HG02938 (cell line): ENCODE data around the gene CELA3B.
"Not testable (repeated sequence)": the region's sequence is repeated elsewhere in the genome, so short reads cannot be mapped to it uniquely, and the experiment has no call there.

Experiments
- ATAC-seq: cut with Tn5 transposase; IDR thresholded peaks from one replicate; pipeline ENCODE4 v1.9.1; 2021; ENCODE audit warnings: mild to moderate bottlenecking, moderate library complexity; ENCODE audit not compliant: unreplicated experiment

CELA3B gene

DNA sequence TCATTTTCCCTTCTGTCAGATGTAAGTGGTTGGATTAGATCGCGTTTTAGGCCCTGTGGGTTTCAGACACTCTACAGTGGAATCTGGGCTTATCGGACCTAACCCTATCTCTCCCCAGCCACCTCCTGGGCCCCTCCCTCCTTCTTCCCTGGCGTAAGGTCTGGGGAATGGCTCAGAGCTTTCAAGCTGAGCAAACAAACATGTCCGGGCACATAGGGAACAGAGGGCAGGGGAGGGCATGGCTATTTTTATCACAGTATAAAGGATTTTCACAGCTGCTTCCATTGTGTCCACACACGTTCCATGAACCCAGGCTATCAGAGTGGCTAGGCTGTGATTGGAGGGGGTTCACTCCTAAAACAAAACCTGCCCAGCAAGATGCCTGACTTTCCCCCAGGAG is 2.1 kb upstream of the CELA3B start:
- ATAC-seq: not testable (repeated sequence)

DNA sequence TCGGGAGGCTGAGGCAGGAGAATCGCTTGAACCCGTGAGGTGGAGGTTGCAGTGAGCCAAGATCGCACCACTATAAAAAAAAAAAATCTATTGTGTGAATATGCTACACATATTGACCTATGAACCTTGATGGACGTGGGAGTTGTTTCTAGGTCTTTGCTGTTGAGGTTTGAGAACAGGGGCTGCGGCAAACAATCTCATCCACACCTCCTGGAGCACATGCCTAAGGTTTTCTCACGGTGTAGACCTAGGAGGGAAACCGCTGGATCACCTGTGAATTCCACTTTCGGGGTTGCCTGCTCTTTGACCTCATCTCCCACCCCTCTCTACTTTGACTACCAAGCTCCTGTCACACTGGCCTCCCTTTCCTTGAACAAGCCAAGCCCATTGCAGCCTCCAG is 1.5 kb upstream of the CELA3B start:
- not testable (repeated sequence) for ATAC-seq

GRCh38 chr1:21978209-21978608 is 1.4 kb downstream of the CELA3B start:
- not testable (repeated sequence) for ATAC-seq

- not testable (repeated sequence) for ATAC-seq
These were observed 3.8 kb downstream of the CELA3B start for GRCh38 chr1:21980515-21981220.

DNA sequence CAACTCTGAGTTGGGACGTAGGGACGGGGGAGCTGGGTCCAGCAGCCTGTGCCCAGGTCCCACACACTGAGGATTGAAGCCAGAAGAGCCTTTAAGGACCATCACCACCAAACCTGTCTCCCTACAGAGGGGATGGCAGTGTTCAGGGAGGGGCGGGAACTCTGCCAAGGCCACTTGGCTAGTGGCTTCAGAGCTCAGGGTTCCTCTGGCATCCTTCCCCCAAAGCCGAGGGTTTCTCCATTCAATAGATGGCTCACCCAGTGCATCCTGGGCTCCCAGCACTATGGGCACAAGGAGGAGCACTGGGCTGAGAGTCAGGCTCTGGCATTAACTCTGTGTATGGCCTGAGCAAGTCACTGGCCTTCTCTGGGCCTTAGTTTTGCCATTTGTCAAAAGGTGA is 4.4 kb downstream of the CELA3B start:
- ATAC-seq: not testable (repeated sequence)

GRCh38 chr1:21982122-21982521 is 5.3 kb downstream of the CELA3B start:
- not testable (repeated sequence) for ATAC-seq

DNA sequence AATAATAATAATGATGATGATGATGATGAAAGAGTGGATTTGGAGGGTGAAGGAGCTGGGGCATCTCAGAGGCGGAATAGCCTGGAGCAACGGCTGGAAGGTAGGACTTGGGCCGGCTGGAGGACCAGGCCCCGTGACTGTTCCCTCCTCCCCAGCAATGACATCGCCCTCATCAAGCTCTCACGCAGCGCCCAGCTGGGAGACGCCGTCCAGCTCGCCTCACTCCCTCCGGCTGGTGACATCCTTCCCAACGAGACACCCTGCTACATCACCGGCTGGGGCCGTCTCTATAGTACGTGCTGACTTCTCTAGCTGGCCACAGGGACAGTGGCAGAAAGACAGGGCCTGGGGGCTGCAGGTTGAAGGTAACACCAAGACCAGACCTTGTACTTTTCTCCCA is 6.7 kb downstream of the CELA3B start:
- not testable (repeated sequence) for ATAC-seq

DNA sequence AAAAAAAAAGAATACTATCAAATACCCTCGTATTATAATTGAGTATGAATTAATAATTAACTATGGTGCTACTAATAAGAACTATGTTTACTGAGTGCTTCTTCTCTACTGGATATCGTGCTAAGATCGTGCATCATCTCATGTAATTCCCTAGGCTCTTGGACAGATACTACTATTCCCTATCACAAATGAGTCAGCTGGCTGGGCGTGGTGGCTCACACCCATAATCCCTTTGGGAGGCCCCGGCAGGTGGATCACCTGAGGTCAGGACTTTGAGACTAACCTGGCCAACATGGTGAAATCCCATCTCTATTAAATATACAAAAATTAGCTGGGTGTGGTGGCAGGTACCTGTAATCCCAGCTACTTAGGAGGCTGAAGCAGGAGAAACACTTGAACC is 9.1 kb downstream of the CELA3B start:
- ATAC-seq: not testable (repeated sequence)

- not testable (repeated sequence) for ATAC-seq
These were observed 9.6 kb downstream of the CELA3B start for GRCh38 chr1:21986386-21986785.

GRCh38 chr1:21989672-21990393 is 13.0 kb downstream of the CELA3B start:
- not testable (repeated sequence) for ATAC-seq

- not testable (repeated sequence) for ATAC-seq
These were observed 15.4 kb downstream of the CELA3B start for GRCh38 chr1:21992186-21992585.

- ATAC-seq: not testable (repeated sequence)
These were observed 17.9 kb downstream of the CELA3B start for GRCh38 chr1:21994716-21995115.

DNA sequence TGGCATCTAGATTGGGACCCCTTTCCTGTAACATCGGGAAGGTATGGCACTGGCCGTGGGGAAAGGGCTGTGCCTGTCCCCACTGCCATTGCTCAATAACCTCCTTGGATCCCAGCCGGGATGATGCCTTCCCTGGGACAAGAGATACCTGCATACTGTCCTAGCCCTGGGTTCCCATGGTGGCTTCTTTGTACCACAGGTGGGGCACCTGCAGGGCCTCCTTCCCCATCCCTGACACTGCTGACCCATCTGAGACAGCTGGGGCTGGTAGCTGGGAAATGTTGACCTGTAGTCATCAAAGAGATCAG is 19.8 kb downstream of the CELA3B start:
- not testable (repeated sequence) for ATAC-seq

GRCh38 chr1:21997891-21998623 is 21.2 kb downstream of the CELA3B start:
- ATAC-seq: not testable (repeated sequence)

GRCh38 chr1:21998624-21999294 is 21.9 kb downstream of the CELA3B start:
- not testable (repeated sequence) for ATAC-seq

GRCh38 chr1:21999645-22000044 is 22.8 kb downstream of the CELA3B start:
- not testable (repeated sequence) for ATAC-seq

DNA sequence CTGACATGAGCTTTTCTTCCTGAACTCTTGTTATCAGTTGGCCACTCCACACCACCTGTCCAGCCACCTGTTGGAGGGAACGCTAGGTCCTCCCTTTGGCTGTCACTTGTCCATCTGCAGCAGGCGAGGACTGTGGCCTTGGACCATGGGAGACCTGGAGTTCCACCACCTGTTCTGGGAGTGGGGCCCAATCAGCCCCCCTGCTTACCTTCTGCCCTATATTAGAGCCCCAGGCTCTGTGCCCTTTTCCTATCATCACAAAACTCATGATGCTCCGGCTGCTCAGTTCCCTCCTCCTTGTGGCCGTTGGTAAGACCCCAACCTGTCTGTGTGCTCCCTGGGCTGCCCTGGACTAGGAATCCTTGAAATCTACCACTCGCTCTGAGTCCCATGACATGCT is 24.6 kb downstream of the CELA3B start, which contains the start of gene CELA3A:
TSS of gene CELA3A (plus strand) at position 249 of the 400 bp plus-strand sequence. CDS start at position 267, 18 bp downstream.
- no peak for ATAC-seq

DNA sequence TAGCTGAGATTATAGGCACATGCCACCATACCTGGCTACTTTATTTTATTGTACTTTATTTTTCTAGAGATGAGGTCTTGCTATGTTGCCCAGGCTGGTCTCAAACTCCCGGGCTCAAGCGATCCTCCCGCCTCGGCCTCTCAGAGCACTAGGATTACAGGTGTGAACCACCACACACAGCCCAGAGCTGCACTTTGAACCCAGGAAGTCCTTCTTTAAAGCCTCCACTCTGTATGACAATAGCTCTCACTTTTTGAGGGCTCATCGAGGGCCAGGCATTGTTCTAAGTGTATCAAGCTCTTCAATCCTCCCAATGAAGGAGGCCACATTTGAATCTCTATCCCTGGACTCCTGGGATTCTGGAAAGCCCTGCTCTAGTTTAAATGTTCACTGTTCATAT is 25.6 kb downstream of the CELA3B start:
- not testable (repeated sequence) for ATAC-seq

DNA sequence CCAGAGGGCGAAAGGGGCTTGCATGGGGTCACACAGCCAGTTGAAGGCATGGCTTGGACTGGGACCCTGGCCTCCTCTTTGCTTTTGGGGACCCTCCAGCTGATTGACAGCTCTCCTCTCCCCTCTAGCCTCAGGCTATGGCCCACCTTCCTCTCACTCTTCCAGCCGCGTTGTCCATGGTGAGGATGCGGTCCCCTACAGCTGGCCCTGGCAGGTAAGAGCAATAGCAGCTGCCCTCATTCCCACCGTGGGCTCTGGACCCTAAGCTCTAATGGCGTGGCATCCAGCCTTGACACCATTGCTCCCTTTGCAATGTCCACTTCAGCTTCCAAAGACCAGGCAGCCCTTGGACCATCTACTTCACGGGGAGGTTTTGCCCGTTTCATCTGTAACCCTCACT is 26.1 kb downstream of the CELA3B start:
- ATAC-seq: not testable (repeated sequence)

GRCh38 chr1:22003959-22004358 is 27.1 kb downstream of the CELA3B start:
- ATAC-seq: not testable (repeated sequence)
